CD14-positive monocyte (primary cell): ENCODE measurements around the gene EDIL3. TPM values are rescaled to one million over a fixed set of nuclear protein-coding genes. Genes with fewer than 3 reads are reported as not detected.

Experiments
- DNase-seq, 3 donors: peaks; one replicate each; pipeline ENCODE4 v3.0.0-alpha.2; 2011 to 2022
- H2AFZ ChIP-seq: 2 replicates; pipeline ENCODE4 v1.6.0; 2012; ENCODE audit warnings: mild to moderate bottlenecking, low read depth, low read length, inconsistent platforms; ENCODE audit not compliant: insufficient read depth, poor library complexity, severe bottlenecking
- H3K27ac ChIP-seq, 2 donors: 1 replicate in 1 of 2; 2 replicates in 1 of 2; pipeline ENCODE4 v1.5.1; 2012 to 2013; ENCODE audit warnings: low read length in 2 of 2, control low read depth in 1 of 2, inconsistent platforms in 1 of 2, low read depth in 1 of 2, mild to moderate bottlenecking in 1 of 2
- H3K27me3 ChIP-seq, 2 donors: one replicate each; pipeline versions ENCODE4 v1.6.0 to v1.6.1; 2011 to 2013; ENCODE audit warnings: low read length in 2 of 2; ENCODE audit not compliant: control insufficient read depth in 2 of 2, insufficient read depth in 2 of 2
- H3K36me3 ChIP-seq, 2 donors: replicated peaks in 1 of 2; 1 replicate in 1 of 2; 2 replicates in 1 of 2; pipeline versions ENCODE4 v1.5.1 to v1.6.1; 2012 to 2013; ENCODE audit warnings: low read length in 2 of 2, control low read depth in 1 of 2, inconsistent platforms in 1 of 2, mild to moderate bottlenecking in 1 of 2; ENCODE audit not compliant: insufficient read depth in 2 of 2, control insufficient read depth in 1 of 2
- H3K4me1 ChIP-seq, 2 donors: 1 replicate in 1 of 2; 2 replicates in 1 of 2; pipeline versions ENCODE4 v1.5.1 to v1.6.1; 2012 to 2013; ENCODE audit warnings: low read length in 2 of 2, control low read depth in 1 of 2, inconsistent platforms in 1 of 2, mild to moderate bottlenecking in 1 of 2, moderate library complexity in 1 of 2; ENCODE audit not compliant: insufficient read depth in 2 of 2, control insufficient read depth in 1 of 2
- H3K4me2 ChIP-seq: replicated peaks from 2 replicates; pipeline ENCODE3; 2012; ENCODE audit warnings: low read length, moderate library complexity, mild to moderate bottlenecking; ENCODE audit not compliant: poor library complexity, severe bottlenecking; ENCODE audit errors: extremely low read depth
- H3K4me3 ChIP-seq, 3 experiments: fragments of 200-600 bp in 1 of 3; sonication (generic) in 1 of 3; replicated peaks in 1 of 3; 1 replicate in 2 of 3; 2 replicates in 1 of 3; pipeline ENCODE4 v1.5.1; 2011 to 2013; ENCODE audit warnings: low read length in 3 of 3, mild to moderate bottlenecking in 3 of 3, control low read depth in 2 of 3, low read depth in 2 of 3, inconsistent platforms in 1 of 3, moderate library complexity in 1 of 3
- H3K79me2 ChIP-seq: 2 replicates; pipeline ENCODE4 v1.6.0; 2012; ENCODE audit warnings: mild to moderate bottlenecking, control low read depth, inconsistent platforms, low read length, moderate library complexity; ENCODE audit not compliant: insufficient read depth
- H3K9ac ChIP-seq: 2 replicates; pipeline ENCODE4 v1.6.0; 2017; ENCODE audit warnings: low read length, mild to moderate bottlenecking; ENCODE audit not compliant: insufficient read depth, poor library complexity, severe bottlenecking
- H3K9me3 ChIP-seq, 2 donors: replicated peaks in 1 of 2; 1 replicate in 1 of 2; 2 replicates in 1 of 2; pipeline versions ENCODE4 v1.5.1 to v1.6.1; 2012 to 2013; ENCODE audit warnings: low read length in 2 of 2, control low read depth in 1 of 2; ENCODE audit not compliant: control insufficient read depth in 1 of 2, insufficient read depth in 1 of 2
- H4K20me1 ChIP-seq: 2 replicates; pipeline ENCODE4 v1.6.0; 2012; ENCODE audit warnings: mild to moderate bottlenecking, low read length, control low read depth, moderate library complexity; ENCODE audit not compliant: insufficient read depth
- H3K27ac Mint-ChIP-seq, 7 donors: one replicate each; pipeline ENCODE4 v1.8.0; 2020; ENCODE audit warnings: mild to moderate bottlenecking in 7 of 7, mixed read lengths in 7 of 7, moderate library complexity in 6 of 7, inconsistent platforms in 2 of 7
- H3K27me3 Mint-ChIP-seq, 3 donors: one replicate each; pipeline ENCODE4 v1.8.0; 2021 to 2022; ENCODE audit warnings: low read depth in 3 of 3, mild to moderate bottlenecking in 3 of 3, mixed read lengths in 3 of 3, moderate library complexity in 3 of 3, inconsistent platforms in 1 of 3
- H3K36me3 Mint-ChIP-seq, 2 donors: one replicate each; pipeline ENCODE4 v1.8.0; 2020; ENCODE audit warnings: mixed read lengths in 2 of 2, inconsistent platforms in 1 of 2, mild to moderate bottlenecking in 1 of 2
- H3K4me1 Mint-ChIP-seq: one replicate; pipeline ENCODE4 v1.8.0; 2020; ENCODE audit warnings: mild to moderate bottlenecking, mixed read lengths
- H3K4me3 Mint-ChIP-seq, 2 donors: one replicate each; pipeline ENCODE4 v1.8.0; 2020; ENCODE audit warnings: mild to moderate bottlenecking in 2 of 2, mixed read lengths in 2 of 2, moderate library complexity in 1 of 2
- H3K9me3 Mint-ChIP-seq, 7 donors: one replicate each; pipeline ENCODE4 v1.8.0; 2020 to 2022; ENCODE audit warnings: mixed read lengths in 7 of 7, mild to moderate bottlenecking in 6 of 7, moderate library complexity in 6 of 7, inconsistent platforms in 2 of 7
- WGBS: methylation state at CpG from one replicate; pipeline ENCODE4 v1.1.5; 2013; ENCODE audit warnings: missing lambda C conversion rate; ENCODE audit not compliant: insufficient coverage; 5-methylcytosine and 5-hydroxymethylcytosine counted together
- intact Hi-C, 2 donors: fragments of 100-400 bp; cut with micrococcal nuclease; formaldehyde crosslinking; loops; one replicate each; pipeline versions ENCODE4 v1.15.0 to v1.15.1; 2023
- polyA plus RNA-seq, 3 donors: library from polyadenylated mRNA; depleted of rRNA in 1 of 3; unstranded in 2 of 3; stranded (reverse) in 1 of 3; fragments of 300-500 nt in 2 of 3; fragments of >200 nt in 1 of 3; fragmentation: Illumina TruSeq in 2 of 3; gene quantifications; 1 replicate in 2 of 3; 2 replicates in 1 of 3; pipeline ENCODE4 v1.2.3, GENCODE V29; 2012 to 2021
- TF ChIP-seq, protein P1 (sequence below): fragments of 200-600 bp; IDR thresholded peaks from one replicate; pipeline ENCODE4 v1.8.0; 2022; ENCODE audit warnings: antibody characterized with exemption, mild to moderate bottlenecking

EDIL3 gene
- polyA plus RNA-seq, 3 donors = 0.09 TPM; not detected in 2

DNA sequence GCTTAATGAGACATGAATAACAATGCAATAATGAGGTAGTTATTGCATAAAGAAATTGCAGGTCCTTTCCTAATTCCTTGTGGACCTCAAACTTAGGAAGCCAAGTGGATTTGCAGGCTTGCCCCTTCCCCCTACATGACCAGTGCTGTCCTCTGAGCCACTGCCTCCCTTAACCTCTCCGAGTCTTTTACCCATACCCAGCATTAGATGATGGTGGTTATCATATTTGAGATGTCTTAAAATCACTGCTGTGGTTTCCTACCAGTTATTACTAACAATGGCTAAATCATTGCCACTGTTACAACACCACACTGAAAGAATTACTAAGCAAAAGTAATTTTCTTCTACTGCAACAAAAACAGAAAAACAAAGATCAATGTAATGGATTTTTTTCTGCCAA is 170.8 kb downstream of the EDIL3 start:
- TF ChIP-seq, protein P1, sequence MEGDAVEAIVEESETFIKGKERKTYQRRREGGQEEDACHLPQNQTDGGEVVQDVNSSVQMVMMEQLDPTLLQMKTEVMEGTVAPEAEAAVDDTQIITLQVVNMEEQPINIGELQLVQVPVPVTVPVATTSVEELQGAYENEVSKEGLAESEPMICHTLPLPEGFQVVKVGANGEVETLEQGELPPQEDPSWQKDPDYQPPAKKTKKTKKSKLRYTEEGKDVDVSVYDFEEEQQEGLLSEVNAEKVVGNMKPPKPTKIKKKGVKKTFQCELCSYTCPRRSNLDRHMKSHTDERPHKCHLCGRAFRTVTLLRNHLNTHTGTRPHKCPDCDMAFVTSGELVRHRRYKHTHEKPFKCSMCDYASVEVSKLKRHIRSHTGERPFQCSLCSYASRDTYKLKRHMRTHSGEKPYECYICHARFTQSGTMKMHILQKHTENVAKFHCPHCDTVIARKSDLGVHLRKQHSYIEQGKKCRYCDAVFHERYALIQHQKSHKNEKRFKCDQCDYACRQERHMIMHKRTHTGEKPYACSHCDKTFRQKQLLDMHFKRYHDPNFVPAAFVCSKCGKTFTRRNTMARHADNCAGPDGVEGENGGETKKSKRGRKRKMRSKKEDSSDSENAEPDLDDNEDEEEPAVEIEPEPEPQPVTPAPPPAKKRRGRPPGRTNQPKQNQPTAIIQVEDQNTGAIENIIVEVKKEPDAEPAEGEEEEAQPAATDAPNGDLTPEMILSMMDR = no peak
- no peak overlapping the region for H2AFZ ChIP-seq
- no peaks in the 10 kb centered on the region for H3K36me3 ChIP-seq
- WGBS = no CpG with 5 or more reads among the region's 1 CpG
- H3K9ac ChIP-seq = no peak overlapping the region
- H3K36me3 Mint-ChIP-seq = no peaks in the 10 kb centered on the region
- H3K79me2 ChIP-seq = no peaks in the 10 kb centered on the region
- H3K27me3 Mint-ChIP-seq = peaks cover 0 to 4% (median 0%) of the 10 kb centered on the region in 3 donors
- no peaks in the 10 kb centered on the region for H3K27me3 ChIP-seq
- no peak overlapping the region for H3K27ac Mint-ChIP-seq
- DNase-seq = no peak
- H3K9me3 ChIP-seq = no peaks in the 10 kb centered on the region
- H3K4me3 ChIP-seq = no peak overlapping the region
- no peak overlapping the region for H3K4me2 ChIP-seq
- H3K9me3 Mint-ChIP-seq = peaks cover 0 to 7% (median 2%) of the 10 kb centered on the region in 7 donors
- H3K27ac ChIP-seq = no peak overlapping the region
- intact Hi-C loops = no loop called here
- no peaks in the 10 kb centered on the region for H4K20me1 ChIP-seq
- no peaks in the 10 kb centered on the region for H3K4me1 ChIP-seq
- no peaks in the 10 kb centered on the region for H3K4me1 Mint-ChIP-seq
- H3K4me3 Mint-ChIP-seq = no peak overlapping the region

DNA sequence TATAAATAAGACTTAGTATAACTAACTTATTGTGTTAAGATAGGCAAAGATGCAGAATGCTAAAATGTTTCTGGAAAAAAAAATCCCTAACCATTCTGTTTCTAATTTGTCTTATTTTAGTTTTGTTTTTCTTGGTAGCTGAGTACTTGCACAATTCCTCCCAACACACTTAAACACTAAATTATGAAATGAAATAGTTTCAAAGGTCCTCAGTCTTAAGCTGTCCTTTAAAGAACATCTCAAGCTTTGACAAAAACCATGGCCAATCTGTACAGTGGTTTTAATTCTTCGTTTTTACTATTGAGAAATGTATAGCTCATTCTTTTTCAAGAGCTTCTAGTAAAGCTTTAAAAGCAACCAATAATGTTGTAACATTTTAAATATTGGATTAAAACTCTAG is 171.5 kb downstream of the EDIL3 start:
- H3K27me3 ChIP-seq = no peaks in the 10 kb centered on the region
- H3K9me3 ChIP-seq = no peaks in the 10 kb centered on the region
- no peak overlapping the region for H3K9ac ChIP-seq
- Mint-ChIP-seq H3K27me3 (no peaks in the 10 kb centered on the region), H3K36me3 (no peaks in the 10 kb centered on the region), H3K4me3 (no peak overlapping the region), H3K9me3 (peaks cover 0 to 5% (median 2%) of the 10 kb centered on the region in 7 donors), H3K27ac (no peak overlapping the region), H3K4me1 (no peaks in the 10 kb centered on the region)
- H3K79me2 ChIP-seq = no peaks in the 10 kb centered on the region
- WGBS = no CpG with 5 or more reads among the region's 1 CpG
- H3K4me3 ChIP-seq = no peak overlapping the region
- intact Hi-C loops = no loop called here
- TF ChIP-seq, protein P1 = no peak
- H2AFZ ChIP-seq = no peak overlapping the region
- no peak overlapping the region for H3K4me2 ChIP-seq
- no peaks in the 10 kb centered on the region for H3K36me3 ChIP-seq
- no peaks in the 10 kb centered on the region for H3K4me1 ChIP-seq
- H4K20me1 ChIP-seq = no peaks in the 10 kb centered on the region
- H3K27ac ChIP-seq = no peak overlapping the region
- DNase-seq = no peak
